ENCODE data around the gene BRD9.
"Not testable (repeated sequence)": the region's sequence is repeated elsewhere in the genome, so short reads cannot be mapped to it uniquely, and the experiment has no call there.

- TF ChIP-seq POLR2AphosphoS5, CTCF, POLR2A (IDR thresholded peaks at IDR 0.05): not testable (repeated sequence)
These were observed 48.7 kb downstream of the BRD9 start for GRCh38 chr5:843926-844325.

Data from transverse colon (tissue), 4 donors.